ENCODE results near the gene TM7SF2. TPM values are rescaled to one million over a fixed set of nuclear protein-coding genes. Genes with fewer than 3 reads are reported as not detected.

TM7SF2 gene
- total RNA-seq, 2 donors from 2014 or later = 97.9 to 108 TPM

- peak overlapping the region; percentile 55 for H3K27ac Mint-ChIP-seq
- H3K4me1 Mint-ChIP-seq = peaks cover 8% of the 10 kb centered on the region
- 74 to 78% methylated on average over 6 to 8 of the region's 8 CpGs for WGBS, 2 experiments (ENCODE audit: insufficient coverage in 1 of 2, insufficient read length in 1 of 2)
- peak overlapping the region; percentile 88 for H3K4me3 Mint-ChIP-seq
- no peaks in the 10 kb centered on the region for H3K27me3 Mint-ChIP-seq (ENCODE audit: insufficient read depth)
- Histone ChIP-seq H3K27me3 (ENCODE audit: control insufficient read depth, insufficient read depth, low read length, poor library complexity, severe bottlenecking) (no peaks in the 10 kb centered on the region), H3K27ac (ENCODE audit: low read depth, low read length) (no peak overlapping the region), H3K4me3 (ENCODE audit: low read length) (peak overlapping the region; percentile 86), H3K36me3 (ENCODE audit: control insufficient read depth, insufficient read depth, low read length) (peaks cover 20% of the 10 kb centered on the region), H3K9me3 (ENCODE audit: control insufficient read depth, low read length) (no peaks in the 10 kb centered on the region), H3K9ac (ENCODE audit: extremely low read depth, low read length, poor library complexity, severe bottlenecking) (peak overlapping the region; percentile 75), H3K4me1 (ENCODE audit: control insufficient read depth, insufficient read depth, low read length) (peaks cover 5% of the 10 kb centered on the region)
- H3K9me3 Mint-ChIP-seq = no peaks in the 10 kb centered on the region
- no peak for TF ChIP-seq CTCF (conservative IDR thresholded peaks at IDR 0.05)
- peaks cover 12% of the 10 kb centered on the region for H3K36me3 Mint-ChIP-seq (ENCODE audit: low read depth)
- no peak for DNase-seq
Measured at GRCh38 chr11:65096926-65097325, 14.7 kb upstream of the TM7SF2 start.

- Mint-ChIP-seq H3K4me3 (no peak overlapping the region), H3K27me3 (ENCODE audit: insufficient read depth) (no peaks in the 10 kb centered on the region), H3K36me3 (ENCODE audit: low read depth) (peaks cover 16% of the 10 kb centered on the region), H3K9me3 (no peaks in the 10 kb centered on the region), H3K4me1 (peaks cover 11% of the 10 kb centered on the region), H3K27ac (no peak overlapping the region)
- no peaks in the 10 kb centered on the region for H3K27me3 ChIP-seq (ENCODE audit: control insufficient read depth, insufficient read depth, low read length, poor library complexity, severe bottlenecking)
- H3K4me3 ChIP-seq (ENCODE audit: low read length) = no peak overlapping the region
- no peaks in the 10 kb centered on the region for H3K9me3 ChIP-seq (ENCODE audit: control insufficient read depth, low read length)
- 94 to 100% methylated on average over 3 to 4 of the region's 6 CpGs for WGBS, 2 experiments (ENCODE audit: insufficient coverage in 1 of 2, insufficient read length in 1 of 2)
- peaks cover 5% of the 10 kb centered on the region for H3K4me1 ChIP-seq (ENCODE audit: control insufficient read depth, insufficient read depth, low read length)
- peak; percentile 52 for TF ChIP-seq CTCF (conservative IDR thresholded peaks at IDR 0.05)
- H3K27ac ChIP-seq (ENCODE audit: low read depth, low read length) = no peak overlapping the region
- H3K36me3 ChIP-seq (ENCODE audit: control insufficient read depth, insufficient read depth, low read length) = peaks cover 32% of the 10 kb centered on the region
- no peak for DNase-seq
- H3K9ac ChIP-seq (ENCODE audit: extremely low read depth, low read length, poor library complexity, severe bottlenecking) = no peak overlapping the region
Measured at GRCh38 chr11:65100674-65101350, 10.9 kb upstream of the TM7SF2 start.

- no peak overlapping the region for H3K4me3 Mint-ChIP-seq
- no peak for TF ChIP-seq CTCF (conservative IDR thresholded peaks at IDR 0.05)
- Histone ChIP-seq H3K27ac (ENCODE audit: low read depth, low read length) (no peak overlapping the region), H3K27me3 (ENCODE audit: control insufficient read depth, insufficient read depth, low read length, poor library complexity, severe bottlenecking) (no peaks in the 10 kb centered on the region), H3K4me3 (ENCODE audit: low read length) (no peak overlapping the region), H3K36me3 (ENCODE audit: control insufficient read depth, insufficient read depth, low read length) (peaks cover 36% of the 10 kb centered on the region), H3K4me1 (ENCODE audit: control insufficient read depth, insufficient read depth, low read length) (no peaks in the 10 kb centered on the region), H3K9me3 (ENCODE audit: control insufficient read depth, low read length) (no peaks in the 10 kb centered on the region), H3K9ac (ENCODE audit: extremely low read depth, low read length, poor library complexity, severe bottlenecking) (no peak overlapping the region)
- no peaks in the 10 kb centered on the region for H3K27me3 Mint-ChIP-seq (ENCODE audit: insufficient read depth)
- no peak for DNase-seq
- H3K9me3 Mint-ChIP-seq = no peaks in the 10 kb centered on the region
- WGBS, 2 experiments (ENCODE audit: insufficient coverage in 1 of 2, insufficient read length in 1 of 2) = 87 to 95% methylated on average over 7 to 8 of the region's 8 CpGs
- peaks cover 6% of the 10 kb centered on the region for H3K4me1 Mint-ChIP-seq
- H3K36me3 Mint-ChIP-seq (ENCODE audit: low read depth) = peaks cover 19% of the 10 kb centered on the region
- H3K27ac Mint-ChIP-seq = no peak overlapping the region
Measured at GRCh38 chr11:65102142-65103095, 9.3 kb upstream of the TM7SF2 start.
